HS-5 (cell line): ENCODE results near the gene MYDGF.
A peak's percentile ranks its signal among the peaks of the same experiment; 100 is the strongest.
"Not testable (repeated sequence)": the region's sequence is repeated elsewhere in the genome, so short reads cannot be mapped to it uniquely, and the experiment has no call there.

Experiments used
- DNase-seq: peaks from one replicate; pipeline ENCODE4 v3.0.0-alpha.2; 2012; ENCODE audit warnings: low read depth

The MYDGF gene

DNA sequence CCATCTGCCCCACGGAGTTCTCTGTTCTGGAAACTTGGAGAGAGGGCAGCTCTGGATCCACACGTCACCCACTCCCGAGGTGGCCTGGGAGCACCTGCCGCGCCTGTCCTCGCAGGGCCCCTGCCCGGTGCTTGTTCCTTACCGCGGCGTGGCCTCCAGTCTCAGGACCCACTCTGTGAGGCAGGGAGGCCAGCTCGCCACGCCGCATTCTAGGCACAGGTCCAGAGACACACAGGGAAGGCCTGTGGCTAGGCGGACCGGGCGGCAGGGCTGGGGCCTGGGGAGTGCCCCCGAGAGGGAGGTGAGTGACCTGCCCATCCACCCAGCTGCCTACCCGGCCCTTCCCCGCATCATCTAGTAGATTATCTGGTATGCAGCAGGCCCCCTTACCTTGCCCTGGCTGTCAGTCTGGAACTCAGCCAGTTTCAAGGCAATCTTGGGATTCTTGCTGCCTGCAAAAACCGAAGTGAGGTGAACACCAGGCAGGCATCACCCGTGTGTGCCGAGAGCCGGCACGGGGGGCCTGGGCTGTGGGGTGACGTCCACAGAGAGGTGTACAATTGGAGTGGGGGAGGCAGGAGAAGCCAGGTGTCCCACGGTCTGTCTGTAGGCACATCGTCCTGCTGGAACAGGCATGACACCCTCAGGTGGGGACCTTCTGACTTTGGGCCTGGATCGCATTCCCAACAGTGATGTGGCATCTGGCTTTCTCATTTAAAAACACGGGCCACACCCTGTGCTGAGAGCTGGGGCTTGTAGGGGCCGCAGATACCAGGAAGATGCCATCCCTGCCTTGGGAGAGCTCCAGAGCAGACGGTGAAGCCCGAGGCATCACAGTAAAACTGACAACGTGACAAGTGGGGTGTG, 29.9 kb upstream of the MYDGF start:
- DNase-seq: no peak

DNA sequence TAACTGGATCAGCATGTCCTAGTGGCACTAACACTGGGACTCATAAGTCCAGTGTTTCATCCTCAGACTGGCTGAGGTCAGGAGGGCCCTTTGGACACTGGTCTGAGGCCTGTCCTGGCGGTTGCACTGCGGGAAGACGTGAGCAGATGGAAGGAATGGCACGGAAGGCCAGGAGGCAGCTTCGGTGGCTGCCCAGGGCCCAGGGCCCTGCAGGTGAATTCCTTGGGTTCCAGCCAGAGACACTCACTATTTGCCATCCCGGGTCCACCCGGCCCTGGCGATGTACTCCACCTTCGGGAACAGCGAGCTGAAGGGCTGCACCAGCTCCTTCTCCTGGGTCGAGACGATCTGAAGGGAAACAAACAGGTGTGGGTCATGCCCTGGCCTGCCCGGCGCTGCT, 27.2 kb upstream of the MYDGF start:
- DNase-seq: no peak

DNA sequence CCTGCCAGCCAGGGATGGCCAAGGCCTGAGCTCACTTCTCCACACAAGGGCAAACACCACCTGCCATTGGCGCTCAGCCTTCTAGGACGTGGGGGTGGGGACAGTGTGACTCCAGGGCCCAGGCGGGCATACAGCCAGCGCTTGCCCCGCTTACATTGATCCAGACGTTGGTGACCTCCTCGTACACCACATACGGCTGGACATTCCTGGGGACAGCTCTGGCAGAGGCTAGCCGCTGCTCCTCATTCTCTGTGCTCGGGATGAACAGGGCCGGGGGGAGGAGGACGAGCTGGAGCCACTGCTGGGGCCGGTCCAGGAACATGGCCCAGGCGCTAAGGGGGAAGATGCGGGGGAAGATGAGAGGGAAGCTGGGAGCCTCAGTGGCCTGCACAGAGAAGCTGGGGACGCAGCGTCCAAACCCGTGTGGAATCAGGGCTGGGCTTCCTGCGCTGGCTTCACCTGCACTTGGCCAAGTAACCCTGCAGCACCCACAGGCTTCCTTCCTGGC, 25.1 kb upstream of the MYDGF start:
- no peak for DNase-seq

DNA sequence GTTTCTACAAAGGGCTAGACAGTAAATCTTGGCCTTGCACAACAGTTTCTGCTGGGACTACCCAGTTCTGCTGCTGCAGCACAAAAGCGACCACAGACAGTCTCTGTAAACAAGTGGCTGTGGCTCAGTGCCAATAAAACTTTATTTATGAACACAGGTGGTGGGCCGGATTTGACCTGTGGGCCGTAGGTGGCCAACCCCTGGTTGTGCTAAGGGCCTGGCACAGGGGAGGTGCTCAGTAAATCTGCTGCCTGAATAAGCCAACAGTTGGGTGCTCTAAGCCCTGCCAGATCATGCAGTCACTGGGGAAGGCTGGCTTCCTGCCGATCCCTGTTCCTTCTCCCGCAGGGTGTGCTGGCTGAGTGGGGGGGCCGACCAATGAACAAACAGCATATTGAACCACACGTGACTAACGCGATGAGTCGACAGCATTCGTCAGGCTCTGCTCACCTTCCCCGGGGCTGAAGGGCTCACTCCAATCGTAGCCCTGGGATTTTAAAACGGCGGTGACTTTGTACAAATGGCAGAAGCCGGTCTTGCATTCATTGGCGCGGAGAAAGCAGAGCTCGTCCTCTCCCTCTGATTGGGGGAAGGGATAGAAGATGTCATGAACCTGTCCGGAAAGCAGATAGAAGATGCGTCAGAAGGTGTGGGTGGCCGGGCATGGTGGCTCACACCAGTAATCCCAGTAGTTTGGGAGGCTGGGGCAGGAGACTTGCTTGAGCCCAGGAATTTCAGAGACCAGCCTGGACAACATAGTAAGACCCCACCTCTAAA, 24.3 kb upstream of the MYDGF start:
- DNase-seq: peak; percentile 98

DNA sequence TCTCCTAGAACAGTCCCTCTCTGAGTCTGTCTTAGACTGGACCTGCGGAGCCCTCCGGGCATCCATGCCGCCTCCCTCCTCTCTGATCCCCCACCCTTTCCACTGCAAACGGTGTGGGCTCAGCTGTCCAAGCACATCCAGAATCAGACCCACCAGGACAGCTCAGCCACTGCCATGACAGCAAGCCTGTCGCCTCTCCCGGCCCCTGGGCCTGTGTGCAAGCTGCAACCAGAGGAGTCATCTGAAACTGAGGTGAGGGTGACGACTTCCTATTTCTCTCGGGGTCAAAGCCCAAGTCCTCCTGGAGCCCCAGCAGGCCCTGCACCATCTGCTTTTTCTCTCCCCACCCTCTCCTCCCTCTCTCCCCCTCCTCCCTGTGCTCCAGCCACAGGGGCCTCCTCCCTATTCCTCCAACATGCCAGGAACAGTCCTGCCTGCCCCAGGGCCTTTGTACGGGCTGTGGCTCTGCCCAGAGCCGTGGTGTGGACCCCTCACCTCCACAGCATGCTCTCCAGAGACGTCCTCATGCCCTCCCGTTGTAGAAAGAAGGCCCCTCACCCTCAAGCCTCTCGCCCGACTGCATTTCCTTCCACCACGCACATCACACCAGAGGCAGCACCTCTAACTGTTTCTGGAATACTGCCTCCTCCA, 23.5 kb upstream of the MYDGF start:
- DNase-seq: no peak

DNA sequence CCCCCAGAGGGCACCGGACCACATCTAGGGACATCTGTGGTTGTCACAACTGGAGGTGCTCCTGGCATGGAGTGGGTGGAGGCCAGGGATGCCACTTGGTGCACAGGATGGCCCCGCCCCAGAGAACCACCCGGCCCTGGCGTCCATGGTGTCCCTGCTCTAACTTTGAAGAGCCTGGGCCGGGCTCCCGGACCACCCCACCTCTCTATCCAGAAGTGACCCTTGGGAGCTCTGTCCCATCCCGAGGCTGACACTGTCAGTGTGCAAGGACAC, 22.9 kb upstream of the MYDGF start:
- no peak for DNase-seq

DNA sequence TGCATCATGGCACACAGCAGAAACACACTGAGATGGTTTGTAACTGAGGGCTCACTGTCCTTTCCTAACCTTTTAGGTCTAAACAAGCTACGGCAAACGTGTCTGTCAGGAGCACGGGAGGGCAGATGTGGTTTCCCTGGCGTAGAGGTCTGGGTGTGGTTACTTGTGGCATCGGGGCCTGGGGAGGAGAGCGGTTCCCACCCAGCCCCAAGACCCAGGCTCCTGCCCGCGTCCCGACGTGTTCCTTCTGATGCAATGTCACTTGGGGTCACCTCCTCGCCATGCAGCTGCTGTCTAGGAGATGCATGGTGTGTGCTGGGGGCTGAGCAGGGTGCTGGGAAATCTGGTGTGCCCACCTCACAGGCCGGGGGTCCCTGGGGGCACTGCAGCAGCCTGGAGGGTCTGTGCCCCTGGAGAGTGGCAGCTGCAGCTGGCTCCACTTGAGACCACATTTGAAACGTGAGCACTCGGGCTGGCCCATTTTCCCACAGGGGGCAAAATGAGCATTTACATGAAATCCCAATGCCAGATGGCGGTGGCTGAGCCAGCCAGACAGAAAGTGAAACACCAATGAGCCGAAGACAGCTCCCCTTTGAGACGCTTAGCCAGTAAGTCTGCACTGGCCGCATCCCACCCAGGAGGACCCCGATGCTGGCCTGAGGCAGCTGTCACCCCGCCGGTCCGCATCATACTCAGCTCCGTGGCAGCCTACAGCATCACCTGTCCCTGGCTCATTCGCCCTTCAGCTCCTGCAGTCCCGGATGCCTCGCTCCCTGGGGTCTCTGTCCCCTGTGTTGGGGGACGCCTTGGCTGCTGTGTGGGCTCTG, 22.3 kb upstream of the MYDGF start:
- no peak for DNase-seq

DNA sequence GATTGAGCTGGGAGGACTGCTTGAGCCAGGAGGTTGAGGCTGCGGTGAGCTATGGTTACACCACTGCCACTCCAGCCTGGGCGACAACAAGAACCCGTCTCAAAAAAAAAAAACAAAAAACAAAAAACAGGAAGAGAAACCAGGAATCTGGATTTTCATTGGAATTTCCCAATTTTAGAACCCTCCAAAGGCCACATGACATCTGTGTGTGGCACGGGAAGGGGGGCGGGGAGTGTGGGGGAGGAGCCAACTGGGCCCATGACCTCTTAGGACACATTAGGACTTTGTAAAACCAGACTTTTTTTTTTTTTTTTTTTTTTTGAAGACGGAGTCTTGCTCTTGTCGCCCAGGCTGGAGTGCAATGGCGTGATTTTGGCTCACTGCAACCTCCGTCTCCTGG, 21.2 kb upstream of the MYDGF start:
- no peak for DNase-seq

DNA sequence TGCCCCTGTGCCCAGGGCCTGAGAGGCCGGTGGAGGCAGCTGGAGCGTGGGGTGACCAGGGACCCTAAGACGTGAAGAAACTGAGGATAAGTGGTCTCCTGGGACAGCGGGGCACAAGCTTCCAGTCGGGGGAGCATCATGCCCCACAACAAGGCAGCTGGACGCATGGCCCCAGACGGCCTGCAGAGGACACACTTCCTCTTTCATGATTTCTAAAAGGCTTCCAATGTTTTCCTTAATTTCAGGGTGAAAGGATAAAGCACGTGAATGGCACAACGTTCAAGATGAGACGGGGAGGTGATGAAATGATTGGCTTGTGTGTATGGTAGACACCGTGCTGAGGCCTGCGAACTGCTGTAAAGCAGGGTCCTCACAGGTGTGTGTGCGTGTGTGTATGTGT, 20.2 kb upstream of the MYDGF start:
- no peak for DNase-seq

DNA sequence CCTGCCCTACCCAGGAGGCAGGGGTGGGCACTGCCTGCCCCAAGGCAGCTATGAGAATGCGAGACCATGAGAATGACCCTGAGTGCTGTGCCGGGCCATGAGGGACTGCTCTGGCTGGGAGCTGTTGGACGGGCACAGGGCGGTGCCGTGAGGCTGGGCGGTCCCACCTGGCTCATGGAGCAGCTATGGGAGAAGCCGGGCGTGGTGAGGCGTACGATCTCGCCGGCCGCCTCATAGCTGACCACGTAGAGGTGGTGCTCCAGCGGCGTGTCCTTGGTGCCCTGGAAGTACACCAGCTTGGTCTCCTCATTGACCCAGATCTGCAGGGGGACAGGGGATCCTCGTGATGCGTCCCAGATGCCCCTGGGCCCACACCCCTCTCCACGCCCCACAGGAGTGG, 19.3 kb upstream of the MYDGF start:
- no peak for DNase-seq

DNA sequence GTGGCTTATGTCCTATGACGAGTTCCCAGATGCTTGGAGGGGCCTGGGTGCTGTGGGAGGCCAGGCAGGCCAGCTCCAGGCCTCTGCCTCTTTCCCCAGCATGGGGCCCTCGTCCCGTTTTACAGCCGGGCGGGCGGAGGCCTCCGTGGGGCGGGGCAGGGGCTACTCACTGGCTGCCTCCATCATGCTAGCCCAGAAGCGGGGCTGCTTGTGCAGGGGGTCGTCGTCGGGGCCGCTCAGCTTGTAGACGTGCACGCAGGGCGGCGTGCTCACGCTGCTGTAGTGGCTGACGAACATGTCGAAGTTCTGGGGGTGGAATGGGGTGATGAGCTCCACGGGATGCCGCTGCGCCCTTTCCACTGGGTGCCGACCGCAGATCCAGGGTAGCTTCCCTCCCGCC, 18.4 kb upstream of the MYDGF start:
- DNase-seq: no peak

DNA sequence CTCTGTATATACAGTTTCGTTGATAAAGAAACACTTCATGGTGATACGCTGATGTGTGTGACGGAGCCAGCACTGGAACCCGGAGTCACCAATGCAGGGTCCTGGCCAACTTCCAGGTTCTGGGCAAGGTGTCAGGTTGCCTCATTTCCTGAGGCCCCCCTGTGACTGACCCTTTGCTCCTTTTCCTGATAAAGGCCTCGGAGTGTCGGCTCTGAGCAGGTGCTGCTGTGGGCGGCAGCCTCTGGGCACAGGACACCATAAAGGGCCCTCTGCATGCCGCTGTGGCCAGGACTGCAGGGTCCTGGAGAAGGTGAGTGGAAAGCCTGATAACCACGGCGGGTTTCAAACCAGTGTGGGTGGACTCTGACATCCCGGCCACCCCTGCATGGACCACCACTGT, 17.3 kb upstream of the MYDGF start:
- no peak for DNase-seq

DNA sequence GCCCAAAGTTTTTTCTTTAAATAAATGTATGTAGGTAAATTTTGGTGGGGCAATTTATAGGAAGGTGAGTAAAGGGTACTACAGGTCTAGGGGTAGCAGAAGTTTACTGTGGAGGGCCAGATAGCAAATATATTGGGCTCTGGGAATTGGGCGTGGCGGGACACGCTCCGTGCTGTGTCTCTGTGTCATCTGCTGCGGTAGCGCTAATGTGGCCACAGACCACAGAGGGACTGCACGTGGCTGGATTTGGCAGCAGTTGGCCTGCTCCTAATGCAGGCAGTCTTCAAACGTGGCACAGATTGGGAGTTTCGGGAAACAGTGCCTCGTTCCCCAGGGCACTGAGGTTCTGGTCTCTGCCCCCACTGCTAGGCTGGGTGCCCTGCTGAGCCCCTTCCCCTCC, 16.6 kb upstream of the MYDGF start:
- no peak for DNase-seq

DNA sequence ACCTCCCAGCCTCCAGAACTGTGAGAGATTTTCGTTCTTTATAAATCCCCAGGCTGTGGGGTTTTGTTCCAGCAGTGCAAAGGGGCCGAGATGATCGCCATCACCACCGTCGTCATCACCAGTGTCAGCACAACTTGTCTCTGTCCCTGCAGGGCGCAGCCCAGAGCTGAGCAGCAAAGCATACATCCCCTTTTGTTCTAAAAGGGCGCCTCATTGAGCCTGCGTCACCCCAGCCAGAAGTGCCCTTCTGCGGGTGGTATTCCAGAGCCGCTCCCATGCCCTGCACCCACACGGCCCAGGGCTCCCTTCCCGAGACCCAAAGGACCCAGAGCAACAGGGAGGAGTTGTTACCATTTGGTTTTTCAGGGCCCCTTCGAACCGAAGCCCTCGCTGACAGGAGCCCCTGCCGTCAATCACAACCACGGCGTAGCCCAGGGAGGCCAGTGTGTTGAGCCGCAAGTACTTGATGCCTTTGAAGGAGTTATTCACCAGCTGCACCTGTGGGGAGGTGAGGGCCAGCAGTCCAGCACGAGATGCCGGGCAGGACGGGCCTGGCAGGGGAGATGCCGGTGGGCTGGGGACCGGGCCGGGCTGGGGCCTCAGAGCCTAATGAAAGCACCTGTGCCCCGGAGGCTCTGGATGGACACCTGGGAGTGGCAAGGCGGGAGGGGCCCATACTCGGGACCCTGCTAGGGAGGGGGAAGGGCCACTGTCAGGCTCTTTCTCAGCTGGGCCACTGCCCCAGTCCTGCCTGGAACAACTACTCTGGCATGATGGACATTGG, 14.4 kb upstream of the MYDGF start:
- no peak for DNase-seq

DNA sequence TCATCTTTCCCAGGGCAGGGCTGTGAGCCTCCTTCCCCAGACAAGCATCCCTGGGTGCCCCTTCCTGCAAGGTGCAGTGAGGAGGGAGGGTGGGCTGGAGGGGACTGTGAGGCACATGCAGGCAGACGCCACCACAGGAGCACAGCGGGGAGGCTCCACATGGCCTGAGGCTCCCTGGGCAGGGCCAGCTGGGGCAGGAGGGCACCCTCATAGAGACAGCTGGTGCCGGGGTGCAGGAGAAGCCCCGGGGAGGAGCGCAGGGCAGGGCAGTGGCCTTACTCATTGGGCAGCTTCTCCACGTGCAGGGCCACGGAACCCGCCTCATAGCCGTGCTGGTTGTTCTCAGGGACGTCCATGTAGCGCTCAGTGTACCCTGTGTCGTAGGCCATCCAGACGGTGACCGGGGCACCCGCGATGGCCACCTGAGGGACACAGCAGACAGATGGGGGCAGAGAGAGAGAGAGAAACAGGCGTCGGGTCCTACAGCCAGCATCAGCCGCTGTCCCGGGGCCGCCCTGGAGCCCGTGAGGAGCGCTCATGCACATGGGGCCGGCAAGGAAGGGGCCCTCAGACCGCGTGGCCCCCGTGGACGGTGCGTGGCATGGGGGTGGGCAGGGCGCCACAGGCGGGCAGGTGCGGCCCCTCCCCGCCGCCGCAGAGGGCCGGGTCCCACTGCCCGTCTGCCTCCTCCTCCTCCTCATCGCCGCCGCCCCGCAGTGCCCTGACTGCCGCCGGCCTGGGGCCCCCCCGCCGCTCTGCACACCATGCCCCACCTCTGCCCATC, 12.5 kb upstream of the MYDGF start:
- no peak for DNase-seq

DNA sequence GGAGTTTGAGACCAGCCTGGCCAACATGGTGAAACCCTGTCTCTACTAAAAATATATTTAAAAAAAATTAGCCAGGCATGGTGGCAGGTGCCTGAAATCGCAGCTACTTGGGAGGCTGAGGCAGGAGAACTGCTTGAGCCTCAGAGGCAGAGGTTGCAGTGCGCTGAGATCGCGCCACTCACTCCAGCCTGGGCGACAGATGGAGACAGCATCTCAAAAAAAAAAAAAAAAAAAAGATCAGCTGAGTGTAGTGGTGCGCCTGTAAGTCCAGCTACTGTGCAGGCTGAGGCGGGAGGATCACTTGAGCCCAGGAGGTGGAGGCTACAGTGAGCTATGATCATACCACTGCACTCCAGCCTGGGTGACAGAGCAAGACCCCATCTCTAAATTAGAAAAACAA, 9.9 kb upstream of the MYDGF start:
- not testable (repeated sequence) for DNase-seq

DNA sequence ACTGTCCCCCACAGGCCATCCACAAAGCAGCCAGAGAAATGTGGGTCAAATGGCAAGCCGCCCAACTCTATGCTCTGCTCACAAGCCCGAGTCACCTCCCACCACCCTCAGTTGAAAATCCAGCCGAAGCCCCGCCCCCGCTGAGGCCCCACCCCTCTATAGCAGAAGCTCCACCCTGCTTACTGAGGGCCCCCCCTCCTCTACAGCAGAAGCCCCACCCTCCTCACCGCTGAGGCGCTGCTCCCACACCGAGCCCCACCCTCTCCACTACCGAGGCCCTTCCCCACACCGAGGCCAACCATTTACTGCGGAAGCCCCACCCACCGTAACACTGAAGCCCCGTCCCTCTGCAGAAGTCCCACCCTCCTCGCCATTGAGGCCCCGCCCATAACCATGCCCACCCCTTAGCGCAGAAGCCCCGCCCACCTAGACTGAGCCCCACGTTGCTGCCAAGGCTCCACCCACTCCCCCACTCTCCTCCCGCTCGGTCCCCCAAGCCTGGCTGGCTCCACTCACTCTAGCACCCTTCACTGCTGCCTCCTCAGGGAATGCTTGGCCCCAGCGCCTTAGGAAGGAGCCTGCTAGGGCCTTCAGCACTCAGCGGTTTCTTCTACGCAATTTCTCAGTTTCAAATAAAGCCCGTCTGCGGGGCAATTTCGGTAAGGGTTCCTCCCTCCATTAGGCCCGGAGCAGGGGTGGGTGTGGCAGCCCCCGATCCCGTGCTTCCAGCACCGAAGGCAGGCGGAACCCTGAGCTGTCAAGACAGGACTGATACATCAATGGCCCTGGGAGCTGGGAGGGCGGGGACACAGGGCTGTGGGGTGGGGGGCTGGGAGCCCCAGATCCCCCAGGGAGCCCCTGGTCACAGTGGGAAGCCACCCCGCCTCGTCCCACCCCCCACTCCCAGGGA, 9.0 kb upstream of the MYDGF start:
- DNase-seq: no peak

DNA sequence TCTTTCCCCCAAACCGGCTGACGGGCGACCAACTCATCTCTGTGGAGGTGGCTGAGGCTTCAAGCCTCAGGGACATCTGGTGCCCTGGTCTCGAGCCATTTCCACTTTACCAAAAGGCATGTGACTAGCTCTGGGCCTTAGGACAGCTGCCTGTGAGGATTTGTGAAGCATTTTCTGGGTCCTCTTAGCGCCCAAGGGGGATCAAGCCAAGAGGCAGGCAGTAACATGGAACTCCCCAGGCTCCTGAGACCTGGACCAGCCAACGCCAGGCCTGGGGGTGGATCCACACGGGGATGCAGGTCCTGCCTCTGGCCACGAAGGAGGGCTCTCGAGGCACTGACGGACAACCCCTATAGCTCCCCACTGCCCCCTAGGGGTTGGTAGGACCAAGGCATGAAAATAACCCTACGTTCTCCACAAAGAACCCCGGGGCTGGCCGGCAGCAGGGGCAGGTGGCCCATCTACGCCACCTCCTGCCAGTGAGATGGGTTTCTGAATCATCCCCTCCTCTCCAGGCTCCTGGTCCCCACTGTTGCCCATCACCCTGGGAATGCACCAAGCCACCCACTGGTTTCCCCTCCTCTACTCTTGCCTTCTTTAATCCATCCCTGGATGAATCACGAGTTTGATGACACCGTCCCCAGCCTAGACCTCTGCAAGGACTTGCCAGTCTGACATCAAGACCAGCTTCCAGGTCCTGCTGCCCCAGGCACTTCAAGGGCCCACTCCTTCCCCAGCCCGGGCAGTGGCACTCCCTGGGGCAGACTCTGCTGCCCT, 7.0 kb upstream of the MYDGF start:
- no peak for DNase-seq

DNA sequence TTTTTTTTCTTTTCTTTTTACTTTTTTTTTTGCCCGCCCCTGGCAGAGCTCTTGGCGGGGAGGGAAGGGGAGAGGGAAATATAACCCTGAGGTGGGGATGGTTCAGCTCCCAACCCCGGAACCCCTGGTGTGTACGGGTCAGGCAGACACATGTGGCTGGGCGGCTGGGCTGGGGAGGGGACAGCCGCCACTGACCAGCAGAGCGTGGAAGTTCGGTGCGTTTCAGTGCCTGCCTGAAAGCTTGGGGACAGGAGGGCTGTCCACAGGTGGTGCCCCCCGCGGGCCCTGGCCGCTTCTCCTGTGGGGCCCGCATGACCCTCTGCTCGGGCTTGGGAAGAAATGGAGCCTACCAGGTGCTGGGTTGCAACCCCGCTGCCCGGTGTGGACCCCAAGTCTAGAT, 5.2 kb upstream of the MYDGF start:
- no peak for DNase-seq
